Measurements from ENCODE around the gene MRFAP1L1.
"Not testable (repeated sequence)": the region's sequence is repeated elsewhere in the genome, so short reads cannot be mapped to it uniquely, and the experiment has no call there.

The MRFAP1L1 gene

DNA sequence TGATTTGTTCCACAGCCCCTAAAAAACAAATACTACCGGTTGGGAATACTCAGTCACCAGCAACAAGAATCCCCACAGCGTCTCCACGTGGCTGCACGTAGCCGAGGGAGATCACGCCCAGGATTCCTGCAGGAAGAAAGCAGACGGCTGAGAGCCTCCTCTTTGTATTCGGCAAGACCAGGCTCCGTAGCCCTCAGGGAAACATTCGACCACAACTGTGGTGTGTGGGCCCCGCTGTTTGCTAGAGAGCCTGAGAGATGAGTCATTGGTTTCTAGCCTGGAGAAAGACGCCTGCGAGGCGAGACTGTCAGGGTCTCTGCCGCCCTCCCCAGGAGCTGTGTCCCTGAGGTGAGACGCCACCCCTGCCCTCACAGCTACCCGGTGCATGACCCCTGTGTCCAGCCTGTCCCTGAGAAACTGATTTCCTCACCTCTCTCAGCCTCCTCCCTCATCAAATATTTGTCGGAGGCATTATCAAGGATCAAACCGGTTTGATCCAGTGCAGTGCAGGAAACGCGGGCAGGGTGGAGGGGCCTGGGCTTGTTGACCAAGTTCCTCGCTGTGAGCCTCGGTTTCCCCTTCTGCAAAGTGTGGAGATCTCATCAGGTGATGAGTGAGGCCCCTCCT lies 20.7 kb downstream of the MRFAP1L1 start:
- peak; percentile 86 for DNase-seq (ENCODE audit: low spot score)

DNA sequence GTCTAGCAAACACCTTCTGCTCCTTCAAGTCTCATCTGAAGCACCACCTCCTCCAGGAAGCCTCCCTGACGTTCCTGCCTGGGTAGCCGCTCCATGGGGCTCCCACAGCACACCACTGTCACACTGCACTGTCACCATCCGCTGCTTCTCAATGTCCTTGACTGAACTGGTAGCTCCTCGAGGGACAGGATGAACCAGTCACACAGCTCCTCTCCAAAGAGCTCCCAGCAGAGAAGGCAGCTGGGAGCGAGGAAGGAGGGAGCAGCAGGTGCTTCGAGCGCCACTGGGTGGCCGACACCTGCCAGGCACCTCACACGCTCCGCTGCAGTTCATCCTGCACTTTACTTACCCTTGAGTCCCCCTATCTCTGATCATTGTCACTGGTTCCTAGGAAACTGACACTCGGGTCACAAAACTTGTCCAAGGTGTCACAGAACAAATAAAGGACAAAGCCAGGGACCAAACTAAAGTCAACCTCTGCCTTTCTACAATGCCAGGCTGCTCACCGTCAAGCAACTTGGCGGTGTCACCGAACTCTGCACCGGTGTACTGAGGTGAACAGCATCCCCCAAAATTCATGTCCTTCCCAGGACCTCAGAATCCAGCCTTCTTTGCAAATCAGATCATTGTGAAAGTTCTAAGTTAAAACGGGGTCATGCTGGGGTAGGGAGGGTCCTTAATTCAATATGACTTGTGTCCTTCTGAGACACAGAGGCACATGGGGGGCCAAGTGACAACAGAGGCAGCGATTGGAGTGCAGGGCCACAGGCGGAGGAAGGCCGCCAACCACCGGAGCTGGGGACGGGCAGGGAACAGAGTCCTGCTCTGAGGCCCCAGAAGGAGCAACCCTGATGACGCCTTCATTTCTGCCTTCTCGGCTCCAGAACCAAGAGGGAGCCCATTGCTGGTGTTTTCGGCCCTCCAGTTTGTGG lies 21.5 kb downstream of the MRFAP1L1 start:
- DNase-seq (ENCODE audit: low spot score): no peak

DNA sequence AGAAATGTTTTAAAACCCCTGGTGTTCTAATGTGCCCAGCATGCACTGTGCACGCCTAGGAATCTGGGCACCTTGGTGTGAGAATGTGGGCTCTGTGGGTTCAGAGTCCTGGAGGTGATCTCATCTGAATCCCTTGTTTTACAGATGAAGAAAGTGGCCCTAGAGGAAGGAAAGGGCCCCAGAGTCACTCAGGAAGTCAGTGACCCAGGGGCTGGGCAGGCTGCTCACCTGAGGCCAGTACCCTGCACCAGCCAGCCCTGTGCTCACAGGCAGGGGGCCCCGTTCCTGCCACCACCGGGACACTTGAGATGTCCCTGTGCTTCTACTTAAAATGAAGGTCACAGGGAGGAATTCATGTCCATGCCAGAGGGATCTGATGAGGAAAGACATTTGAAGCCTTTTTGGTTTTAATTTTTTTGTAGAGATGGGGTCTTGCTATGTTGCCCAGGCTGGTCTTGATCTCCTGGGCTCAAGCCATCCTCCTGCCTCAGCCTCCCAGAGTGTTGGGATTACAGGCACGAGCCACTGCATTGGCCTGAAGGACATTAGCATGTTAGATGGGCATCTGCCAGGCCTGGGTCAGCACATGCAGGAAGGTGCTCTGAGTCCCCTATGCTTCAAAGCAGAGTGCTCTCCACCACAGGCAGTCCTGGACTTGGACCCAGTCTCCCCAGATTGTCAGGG lies 23.4 kb downstream of the MRFAP1L1 start:
- DNase-seq (ENCODE audit: low spot score): no peak

DNA sequence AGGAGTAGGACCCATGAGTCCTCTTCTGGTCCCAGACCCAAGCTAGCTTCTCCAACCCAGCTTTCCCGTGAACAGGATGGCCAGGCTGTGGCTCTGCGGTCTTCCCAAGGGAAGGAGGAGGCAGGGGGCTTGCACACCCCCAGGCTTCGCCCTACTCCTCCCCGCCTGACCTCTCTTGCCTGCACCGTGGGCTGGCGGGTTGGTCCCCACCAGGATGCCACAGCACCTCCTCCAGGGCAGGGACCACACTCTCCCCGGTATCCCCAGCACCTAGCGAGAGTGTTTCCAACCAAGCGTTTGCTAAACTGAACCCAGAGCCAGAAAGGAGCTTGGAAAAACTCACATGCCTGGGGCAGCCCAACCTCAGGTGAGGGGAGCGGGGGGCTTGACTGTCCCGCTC lies 25.0 kb downstream of the MRFAP1L1 start:
- DNase-seq (ENCODE audit: low spot score): no peak

DNA sequence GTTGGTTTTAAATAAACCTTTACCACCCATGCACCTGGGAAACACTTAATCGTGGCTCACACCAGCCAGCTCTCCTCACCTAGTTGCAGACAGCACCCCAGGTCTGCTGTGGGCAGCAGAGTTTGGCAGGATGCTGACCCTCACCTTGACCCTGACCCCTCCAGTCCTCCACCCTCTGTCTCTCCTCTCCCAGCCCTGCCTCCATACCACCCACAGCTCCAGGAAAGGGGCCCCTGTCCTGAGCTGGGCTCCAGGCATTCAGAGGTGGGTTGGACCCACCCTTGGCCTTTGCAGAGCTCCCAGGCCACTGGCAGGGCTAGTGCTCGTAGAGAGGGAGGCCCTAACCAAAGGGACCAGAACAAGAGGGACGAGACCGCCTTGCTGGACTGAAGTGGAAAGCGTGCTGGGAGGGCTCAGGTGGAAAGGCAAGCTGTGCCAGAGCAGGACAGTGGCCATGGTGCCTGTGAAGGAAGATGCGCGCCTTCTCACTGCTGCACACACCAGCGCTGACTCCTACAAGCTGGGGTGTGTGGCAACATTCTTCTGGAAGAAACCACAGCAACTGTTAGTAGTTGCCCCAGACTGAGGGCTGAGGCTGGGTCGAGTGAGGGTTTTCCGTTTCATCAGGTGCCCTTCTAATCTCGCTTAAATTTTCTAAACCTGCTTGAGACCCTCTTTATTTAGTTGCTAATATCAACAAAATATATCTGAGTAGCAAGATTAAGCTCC lies 26.6 kb downstream of the MRFAP1L1 start:
- no peak for DNase-seq (ENCODE audit: low spot score)

DNA sequence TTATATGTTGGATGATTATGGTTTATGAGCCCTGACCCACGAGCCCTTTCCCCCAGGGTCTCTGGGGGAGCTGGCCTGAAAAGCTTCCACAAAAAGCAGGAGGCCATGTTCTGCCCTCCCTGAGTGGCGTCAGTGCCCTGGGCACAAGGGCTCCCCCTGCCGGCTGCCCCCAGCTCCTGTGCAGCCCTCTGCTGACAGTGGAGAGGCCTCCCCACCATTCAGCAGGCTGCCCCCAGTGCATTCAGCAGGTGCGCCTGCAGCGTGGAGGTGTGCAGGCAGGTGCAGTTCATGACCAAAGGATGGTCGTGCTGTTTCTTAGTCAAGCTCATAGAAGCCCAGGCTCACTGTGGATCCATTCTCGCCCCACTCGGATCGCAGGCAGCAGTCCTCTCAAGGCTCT lies 28.5 kb downstream of the MRFAP1L1 start:
- DNase-seq (ENCODE audit: low spot score): no peak

DNA sequence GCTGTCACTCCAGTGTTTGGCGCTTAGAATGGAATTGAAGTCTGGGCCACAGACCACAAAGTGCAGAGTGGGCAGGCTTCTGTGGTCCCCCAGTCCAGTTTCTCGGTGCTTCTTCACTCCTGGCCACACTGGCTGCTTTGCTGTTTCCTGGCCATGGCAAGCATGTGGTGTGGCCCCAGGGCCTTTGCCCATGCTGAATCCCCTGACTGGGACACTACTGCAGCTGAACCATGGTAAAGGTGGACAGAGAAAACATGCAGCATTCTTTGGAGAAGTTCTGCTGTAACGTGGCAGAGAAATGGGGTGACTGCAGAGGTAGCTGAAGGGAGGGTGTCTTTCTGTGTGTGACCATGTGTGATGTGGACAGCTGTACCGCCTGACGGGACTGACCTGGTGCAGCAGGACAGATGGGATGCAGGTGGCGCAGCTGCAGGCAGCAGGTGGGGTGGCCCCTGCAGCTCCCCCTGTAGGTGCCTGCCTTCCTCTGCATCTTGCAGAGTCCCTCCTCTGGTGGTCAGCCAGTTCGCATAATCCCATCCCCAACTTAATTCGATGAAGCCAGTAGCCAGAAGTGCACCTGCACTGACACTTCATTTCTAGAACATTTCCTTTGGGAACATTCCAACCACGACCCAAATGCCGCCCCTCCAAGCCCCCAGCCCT lies 29.2 kb downstream of the MRFAP1L1 start:
- no peak for DNase-seq (ENCODE audit: low spot score)

DNA sequence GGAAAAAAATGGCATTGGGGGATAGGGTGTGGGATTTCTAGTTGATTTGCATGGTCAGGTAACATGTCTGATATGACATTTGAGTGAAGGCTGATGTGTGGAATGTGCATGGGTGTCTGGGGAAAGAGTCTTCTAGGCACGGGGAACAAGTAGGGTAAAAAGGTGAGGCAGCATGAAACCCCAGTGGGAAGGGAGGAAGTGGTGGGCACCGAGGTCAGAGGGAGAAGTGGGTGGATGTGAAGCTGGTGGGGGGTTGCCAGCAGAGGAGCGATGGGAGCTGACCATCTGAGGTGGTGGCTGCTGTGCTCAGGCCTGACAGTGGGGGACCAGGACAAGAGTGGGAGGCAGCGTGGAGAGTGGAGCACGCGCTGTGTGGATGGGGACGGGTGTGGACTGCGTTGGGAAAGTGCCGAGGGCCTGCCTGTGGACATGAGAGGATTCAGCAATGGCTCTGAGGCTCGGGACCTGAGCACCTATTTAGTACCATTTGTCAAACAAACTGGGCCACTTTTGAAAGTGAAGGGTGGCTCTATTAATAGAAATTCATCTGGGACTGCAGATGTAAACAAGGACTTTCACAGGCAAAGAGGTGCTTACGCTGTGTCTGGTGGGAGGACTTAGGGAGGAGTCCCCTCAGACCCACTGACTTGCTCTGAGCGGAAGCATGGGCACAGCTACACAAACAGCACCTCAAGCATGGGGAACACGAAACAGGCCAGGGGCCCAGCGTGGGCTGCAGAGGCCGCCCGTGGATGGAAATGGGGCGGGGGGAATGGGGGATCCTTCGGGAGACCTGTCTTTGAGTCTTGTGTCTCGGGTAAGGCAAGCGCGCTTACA lies 32.7 kb downstream of the MRFAP1L1 start:
- no peak for DNase-seq (ENCODE audit: low spot score)

DNA sequence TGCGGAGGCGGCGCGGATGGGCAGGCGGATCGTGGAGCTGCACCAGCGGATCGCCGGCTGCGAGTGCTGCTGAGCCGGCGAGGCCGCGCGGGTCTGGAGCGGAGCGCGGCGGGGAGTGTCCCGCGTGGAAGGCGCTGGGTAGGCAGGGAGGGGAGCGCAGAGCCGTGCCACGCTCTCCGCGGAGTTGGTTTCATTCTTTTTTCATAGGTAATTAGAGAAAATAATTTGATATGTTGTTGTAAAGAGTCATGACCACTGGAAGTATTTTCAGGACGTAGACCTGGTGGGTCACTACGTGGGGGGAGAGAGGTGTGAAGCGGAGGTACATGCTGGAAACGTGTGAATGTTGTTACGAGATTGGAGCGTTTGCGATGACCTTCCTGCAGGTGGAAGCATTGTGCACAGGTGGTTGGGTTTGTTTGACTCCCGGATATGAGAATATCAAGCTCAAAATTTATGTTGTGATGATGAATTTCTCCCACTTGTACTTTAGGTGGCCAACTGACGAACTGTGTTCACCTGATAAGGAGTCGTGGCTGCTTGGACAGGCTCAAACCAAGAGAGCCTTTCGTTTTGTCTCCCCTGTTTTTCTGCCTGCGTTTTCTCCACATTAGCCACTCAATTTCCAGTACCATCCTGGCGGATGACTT lies 35.0 kb downstream of the MRFAP1L1 start:
- no peak for DNase-seq (ENCODE audit: low spot score)

DNA sequence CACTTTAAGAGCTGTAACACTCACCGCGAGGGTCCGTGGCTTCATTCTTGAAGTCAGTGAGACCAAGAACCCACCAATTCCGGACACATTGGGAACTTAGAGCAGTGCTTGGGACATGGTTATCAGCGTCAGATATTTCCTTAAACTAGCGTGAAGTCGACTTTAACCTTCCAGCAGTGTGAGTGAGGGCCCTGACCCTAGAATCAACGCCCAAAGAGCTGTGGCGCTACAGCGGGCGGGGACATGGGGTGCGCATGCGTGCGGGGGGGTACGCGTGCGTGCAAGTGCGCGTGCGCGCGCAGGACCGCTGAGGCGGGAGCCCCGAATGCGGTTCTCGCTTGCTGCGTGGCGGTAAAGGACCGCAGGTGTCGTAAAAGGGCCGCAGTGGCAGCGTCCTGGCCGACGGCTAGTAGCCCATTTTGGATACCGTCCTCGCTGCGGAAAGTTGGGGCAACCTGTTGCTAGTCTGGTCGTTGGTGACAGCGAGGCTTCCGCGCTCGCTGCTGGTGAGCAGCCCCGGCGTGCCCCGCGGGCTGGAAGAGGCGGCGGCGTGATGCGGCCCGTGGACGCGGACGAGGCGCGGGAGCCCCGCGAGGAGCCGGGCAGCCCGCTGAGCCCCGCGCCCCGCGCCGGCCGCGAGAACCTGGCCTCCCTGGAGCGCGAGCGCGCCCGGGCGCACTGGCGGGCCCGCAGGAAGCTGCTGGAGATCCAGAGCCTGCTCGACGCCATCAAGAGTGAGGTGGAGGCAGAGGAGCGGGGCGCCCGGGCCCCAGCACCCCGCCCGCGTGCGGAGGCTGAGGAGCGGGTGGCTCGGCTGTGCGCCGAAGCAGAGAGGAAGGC lies 35.8 kb downstream of the MRFAP1L1 start:
- DNase-seq (ENCODE audit: low spot score): peak; percentile 100

DNA sequence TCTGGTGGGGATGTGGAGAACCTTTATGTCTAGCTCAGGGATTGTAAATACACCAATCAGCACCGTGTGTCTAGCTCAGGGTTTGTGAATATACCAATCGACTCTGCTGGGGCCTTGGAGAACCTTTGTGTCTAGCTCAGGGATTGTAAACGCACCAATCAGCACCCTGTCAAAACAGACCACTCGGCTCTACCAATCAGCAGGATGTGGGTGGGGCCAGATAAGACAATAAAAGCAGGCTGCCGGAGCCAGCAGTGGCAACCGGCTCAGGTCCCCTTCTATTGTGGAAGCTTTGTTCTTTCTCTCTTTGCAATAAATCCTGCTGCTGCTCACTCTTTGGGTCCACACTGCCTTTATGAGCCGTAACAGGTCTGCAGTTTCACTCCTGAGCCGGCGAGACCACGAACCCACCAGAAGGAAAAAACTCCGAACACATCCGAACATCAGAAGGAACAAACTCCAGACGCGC lies 36.4 kb downstream of the MRFAP1L1 start:
- DNase-seq (ENCODE audit: low spot score): not testable (repeated sequence)

DNA sequence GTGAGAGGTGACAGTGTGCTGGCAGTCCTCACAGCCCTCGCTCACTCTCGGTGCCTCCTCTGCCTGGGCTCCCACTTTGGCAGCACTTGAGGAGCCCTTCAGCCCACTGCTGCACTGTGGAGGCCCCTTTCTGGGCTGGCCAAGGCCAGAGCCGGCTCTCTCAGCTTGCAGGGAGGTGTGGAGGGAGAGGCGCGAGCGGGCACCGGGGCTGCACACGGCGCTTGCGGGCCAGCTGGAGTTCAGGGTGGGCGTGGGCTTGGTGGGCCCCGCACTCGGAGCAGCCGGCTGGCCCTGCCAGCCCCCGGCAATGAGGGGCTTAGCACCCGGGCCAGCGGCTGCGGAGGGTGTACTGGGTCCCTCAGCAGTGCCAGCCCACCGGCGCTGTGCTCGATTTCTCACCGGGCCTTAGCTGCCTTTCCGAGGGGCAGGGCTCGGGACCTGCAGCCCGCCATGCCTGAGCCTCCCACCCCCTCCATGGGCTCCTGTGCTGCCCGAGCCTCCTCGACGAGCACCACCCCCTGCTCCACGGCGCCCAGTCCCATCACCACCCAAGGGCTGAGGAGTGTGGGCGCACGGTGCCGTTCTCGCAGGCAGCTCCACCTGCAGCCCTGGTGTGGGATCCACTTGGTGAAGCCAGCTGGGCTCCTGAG lies 37.0 kb downstream of the MRFAP1L1 start:
- DNase-seq (ENCODE audit: low spot score): not testable (repeated sequence)

DNA sequence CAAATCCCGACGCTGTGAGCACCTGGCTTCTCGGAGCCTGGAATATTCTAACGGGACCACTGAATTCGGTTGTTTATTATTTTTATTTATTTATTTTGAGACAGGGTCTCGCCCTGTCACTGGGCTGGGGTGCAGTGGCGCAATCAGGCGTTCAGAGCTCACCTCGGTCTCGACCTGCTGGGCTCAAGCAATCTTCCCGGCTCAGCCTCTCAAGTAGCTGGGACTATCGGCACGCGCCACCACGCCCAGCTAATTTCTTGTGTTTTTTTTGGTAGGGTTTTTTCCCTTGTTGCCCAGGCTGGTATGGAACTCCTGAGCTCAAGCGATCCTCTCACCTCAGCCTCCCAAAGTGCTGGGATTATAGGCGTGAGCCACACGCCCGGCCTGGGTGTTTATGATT lies 37.5 kb downstream of the MRFAP1L1 start:
- no peak for DNase-seq (ENCODE audit: low spot score)

DNA sequence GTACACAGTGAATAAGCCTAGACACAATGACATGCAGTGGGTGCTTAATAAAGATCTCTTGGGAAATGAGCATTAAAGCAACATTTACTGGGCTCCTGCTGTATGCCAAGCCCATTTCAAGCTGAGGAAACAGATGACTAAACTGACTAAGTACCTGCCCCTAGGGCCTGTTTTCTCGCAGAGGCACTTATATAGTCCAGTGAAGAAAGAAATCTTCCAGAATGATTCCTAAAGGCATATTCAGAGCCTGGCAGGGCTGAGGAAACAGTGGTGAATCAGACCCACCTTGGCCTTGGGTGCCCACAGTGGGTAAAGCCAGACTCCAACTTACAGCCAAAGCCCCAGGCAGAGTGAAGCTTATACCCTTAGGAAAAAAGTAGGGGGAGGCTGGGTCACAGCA lies 38.0 kb downstream of the MRFAP1L1 start:
- DNase-seq (ENCODE audit: low spot score): no peak

DNA sequence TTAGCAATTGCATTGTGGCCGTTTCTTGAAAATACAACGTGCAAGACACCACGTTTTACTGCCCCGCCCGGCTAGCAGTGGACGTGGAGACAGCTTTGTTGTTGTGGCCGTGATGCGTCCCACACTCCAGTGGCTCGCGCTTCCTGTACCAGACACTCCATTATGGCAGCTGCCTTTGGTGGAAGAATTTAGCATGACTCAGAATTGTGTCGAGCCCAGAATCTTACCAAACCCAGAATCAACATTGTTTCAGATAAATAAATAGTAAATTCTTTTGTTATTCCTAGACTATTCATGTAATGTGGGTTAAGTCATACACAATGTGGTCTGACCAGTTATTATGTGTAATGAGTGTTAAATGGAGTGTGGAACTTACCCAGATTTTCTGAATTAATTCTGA lies 41.3 kb downstream of the MRFAP1L1 start:
- no peak for DNase-seq (ENCODE audit: low spot score)

DNA sequence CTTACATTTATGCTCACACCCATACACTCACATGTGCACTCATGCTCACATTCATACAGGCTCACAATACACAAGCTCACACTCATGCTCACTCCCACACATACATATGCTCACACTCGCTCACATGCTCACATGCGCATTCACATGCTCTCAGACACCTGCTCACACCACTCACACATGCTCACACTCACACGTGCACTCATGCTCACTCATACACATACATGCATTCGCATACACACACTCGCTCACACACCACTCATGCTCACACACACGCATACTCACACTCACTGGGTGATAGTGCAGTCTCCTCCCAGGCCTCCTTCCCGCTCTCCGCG lies 44.4 kb downstream of the MRFAP1L1 start:
- DNase-seq (ENCODE audit: low spot score): no peak

DNA sequence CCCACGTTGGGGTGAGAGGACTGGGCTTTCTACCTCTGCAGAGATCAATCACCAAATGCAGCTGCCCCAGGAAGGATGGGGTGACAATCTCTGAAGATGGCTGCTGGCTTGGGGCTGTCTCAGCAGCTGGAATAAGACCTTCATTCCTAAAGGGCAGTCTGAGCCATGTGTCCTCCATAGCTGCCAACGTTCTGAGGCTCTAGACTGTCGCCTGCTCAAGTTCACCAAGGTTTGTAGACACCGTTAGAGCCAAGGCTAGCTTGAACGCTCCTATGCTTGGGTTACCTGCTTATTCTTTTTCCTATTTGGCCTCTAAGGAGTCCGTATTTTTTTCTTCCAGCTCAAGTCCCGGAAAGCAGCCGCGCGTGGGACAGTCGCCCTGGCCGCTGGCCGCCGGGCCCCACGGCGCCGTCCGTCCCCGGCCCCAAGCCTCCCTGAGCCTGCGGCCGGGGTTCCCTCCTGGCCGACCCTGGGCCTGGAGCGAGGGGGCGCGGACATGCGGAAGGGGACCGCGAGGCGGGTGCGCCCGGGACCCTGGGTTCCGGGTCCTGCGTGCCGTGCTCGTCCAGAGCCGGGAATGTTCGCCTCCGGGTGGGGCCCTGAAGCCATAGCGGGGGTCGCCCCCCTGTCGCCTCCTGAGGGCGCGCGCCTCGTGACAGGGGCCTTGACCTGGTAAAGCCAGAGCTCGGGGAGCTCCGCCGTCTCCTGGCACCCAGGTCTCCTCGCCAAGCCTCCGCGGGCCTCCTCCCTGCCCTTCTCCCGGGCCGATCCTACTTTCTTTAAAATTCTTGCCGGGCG lies 45.9 kb downstream of the MRFAP1L1 start:
- DNase-seq (ENCODE audit: low spot score): peak; percentile 29

DNA sequence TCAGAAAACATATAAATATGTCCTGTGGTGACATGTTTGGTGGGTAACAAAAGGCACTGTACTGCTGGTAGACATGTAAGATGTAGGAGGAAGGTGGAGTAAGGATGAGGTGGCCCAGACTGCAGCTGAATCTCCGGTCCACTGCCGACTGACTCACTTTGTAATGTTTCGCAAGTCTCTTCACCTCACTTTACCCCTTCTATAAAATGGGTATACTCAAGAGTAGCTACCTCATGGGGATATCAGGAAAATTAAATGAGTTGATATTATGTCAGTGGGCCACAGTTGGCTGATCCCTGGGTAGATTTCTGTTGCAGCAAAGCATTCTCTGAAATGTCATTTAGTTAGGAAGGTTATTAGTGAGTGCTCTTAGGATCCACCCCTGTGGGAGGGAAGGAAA lies 47.1 kb downstream of the MRFAP1L1 start:
- no peak for DNase-seq (ENCODE audit: low spot score)

Measured in GM03348 (cell line).